ENCODE measurements around the gene NKAIN2.

DNA sequence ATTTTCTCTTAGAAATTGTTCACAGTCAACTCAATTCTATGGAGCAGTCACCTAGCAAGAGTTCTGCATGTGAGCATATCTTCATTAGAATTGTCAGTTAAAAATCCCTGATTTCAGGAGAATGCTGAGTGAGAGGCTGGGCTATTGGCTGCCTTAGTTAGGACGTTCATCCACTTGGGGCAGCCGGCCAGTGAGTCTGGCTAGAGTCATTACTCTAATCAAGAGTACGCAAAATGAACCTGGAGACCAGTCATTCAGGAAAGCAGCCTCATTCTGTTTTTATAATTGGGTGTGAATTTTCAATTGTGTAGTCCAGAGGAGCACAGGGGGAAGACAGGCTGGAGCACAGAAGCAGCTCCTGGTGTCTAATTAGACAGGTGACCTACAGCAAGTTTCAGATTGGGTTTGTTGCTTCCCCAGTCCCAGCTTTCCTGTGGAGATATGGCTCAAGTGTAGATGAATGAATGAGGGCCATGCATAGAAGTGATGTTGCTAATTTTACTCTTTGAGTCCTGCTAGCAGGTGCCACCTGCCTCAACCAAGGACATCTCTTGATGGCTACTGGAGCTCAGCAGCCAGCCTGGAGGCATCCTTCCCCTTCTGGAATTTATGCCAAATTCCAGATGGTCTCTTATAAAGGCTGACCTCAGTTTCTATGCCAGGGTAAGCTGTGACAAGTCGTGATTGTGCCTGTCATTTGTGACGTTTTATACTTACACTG, 265.7 kb downstream of the NKAIN2 start:
- TF ChIP-seq YY1 (IDR thresholded peaks at IDR 0.05; ENCODE audit: low read depth) (no peak), RXRA (IDR thresholded peaks at IDR 0.05; ENCODE audit: borderline replicate concordance, low read depth) (no peak), CTCF (IDR thresholded peaks at IDR 0.05) (no peak), TAF1 (IDR thresholded peaks at IDR 0.05; ENCODE audit: borderline replicate concordance, low read depth, low read length) (no peak), JUND (IDR thresholded peaks at IDR 0.05) (no peak)

All from SK-N-SH (cell line).